ENCODE results near the gene MYO15A. TPM values are rescaled to one million over a fixed set of nuclear protein-coding genes. Genes with fewer than 3 reads are reported as not detected.

MYO15A gene
- 0.25 TPM for polyA plus RNA-seq (2012; ENCODE audit: insufficient read depth, insufficient read length, low read depth)

- Histone ChIP-seq H3K27me3 (no peaks in the 10 kb centered on the region), H3K9me3 (no peaks in the 10 kb centered on the region), H3K4me3 (ENCODE audit: low read depth, low read length) (no peak within 1 kb of the TSS), H3K4me1 (no peaks in the 10 kb centered on the region), H3K36me3 (no peaks in the 10 kb centered on the region)
- DNase-seq, result no peak
- TF ChIP-seq CTCF (IDR thresholded peaks at IDR 0.05; ENCODE audit: low read depth, low read length), result no peak
Measured at GRCh38 chr17:18108401-18109312, at the start of gene MYO15A. MYO15A (plus strand) TSS chr17:18108756; CDS start chr17:18118801, 10,045 bp downstream.

- Histone ChIP-seq H3K27me3 (no peaks in the 10 kb centered on the region), H3K36me3 (no peaks in the 10 kb centered on the region)
- TF ChIP-seq CTCF (IDR thresholded peaks at IDR 0.05; ENCODE audit: low read depth, low read length), result no peak
Measured at GRCh38 chr17:18059283-18059682, 49.3 kb upstream of the MYO15A start.

GRCh38 chr17:18064053-18064452 lies 44.5 kb upstream of the MYO15A start:
- TF ChIP-seq CTCF (IDR thresholded peaks at IDR 0.05; ENCODE audit: low read depth, low read length), result no peak
- Histone ChIP-seq H3K4me3 (ENCODE audit: low read depth, low read length) (no peak overlapping the region), H3K9me3 (no peaks in the 10 kb centered on the region), H3K27me3 (no peaks in the 10 kb centered on the region), H3K36me3 (no peaks in the 10 kb centered on the region), H3K4me1 (no peaks in the 10 kb centered on the region)
- no peak for DNase-seq

More at GRCh38 chr17:18059283-18059682, 49.3 kb upstream of the MYO15A start:
- Histone ChIP-seq H3K4me1 (no peaks in the 10 kb centered on the region), H3K4me3 (ENCODE audit: low read depth, low read length) (no peak overlapping the region), H3K9me3 (no peaks in the 10 kb centered on the region)
- DNase-seq, result no peak

GRCh38 chr17:18065546-18065945 lies 43.0 kb upstream of the MYO15A start:
- no peak overlapping the region for H3K4me3 ChIP-seq (ENCODE audit: low read depth, low read length)
- H3K36me3 ChIP-seq, result no peaks in the 10 kb centered on the region
- no peak for DNase-seq
- no peak for TF ChIP-seq CTCF (IDR thresholded peaks at IDR 0.05; ENCODE audit: low read depth, low read length)
- H3K4me1 ChIP-seq, result no peaks in the 10 kb centered on the region
- no peaks in the 10 kb centered on the region for H3K27me3 ChIP-seq
- no peaks in the 10 kb centered on the region for H3K9me3 ChIP-seq

- DNase-seq, result no peak
- no peaks in the 10 kb centered on the region for H3K9me3 ChIP-seq
- TF ChIP-seq CTCF (IDR thresholded peaks at IDR 0.05; ENCODE audit: low read depth, low read length), result no peak
- H3K4me3 ChIP-seq (ENCODE audit: low read depth, low read length), result no peak overlapping the region
- H3K27me3 ChIP-seq, result no peaks in the 10 kb centered on the region
- H3K36me3 ChIP-seq, result no peaks in the 10 kb centered on the region
- H3K4me1 ChIP-seq, result no peaks in the 10 kb centered on the region
Measured at GRCh38 chr17:18066866-18067265, 41.7 kb upstream of the MYO15A start.

GRCh38 chr17:18069101-18069500 lies 39.5 kb upstream of the MYO15A start:
- no peak for DNase-seq
- TF ChIP-seq CTCF (IDR thresholded peaks at IDR 0.05; ENCODE audit: low read depth, low read length), result no peak

More at GRCh38 chr17:18069101-18069500, 39.5 kb upstream of the MYO15A start:
- H3K4me1 ChIP-seq, result no peaks in the 10 kb centered on the region
- H3K36me3 ChIP-seq, result no peaks in the 10 kb centered on the region
- no peaks in the 10 kb centered on the region for H3K27me3 ChIP-seq
- H3K4me3 ChIP-seq (ENCODE audit: low read depth, low read length), result no peak overlapping the region
- no peaks in the 10 kb centered on the region for H3K9me3 ChIP-seq
